Activated CD4-positive, alpha-beta T cell treated with anti-CD3 and anti-CD28 coated beads, Interleukin-2, amount 50 U/mL, for 4 hours (primary cell): ENCODE data around the gene SNAPC2.

Source experiments
- DNase-seq, 2 experiments: peaks; one replicate each; pipeline ENCODE4 v3.0.0-alpha.2; 2020

The SNAPC2 gene, protein sequence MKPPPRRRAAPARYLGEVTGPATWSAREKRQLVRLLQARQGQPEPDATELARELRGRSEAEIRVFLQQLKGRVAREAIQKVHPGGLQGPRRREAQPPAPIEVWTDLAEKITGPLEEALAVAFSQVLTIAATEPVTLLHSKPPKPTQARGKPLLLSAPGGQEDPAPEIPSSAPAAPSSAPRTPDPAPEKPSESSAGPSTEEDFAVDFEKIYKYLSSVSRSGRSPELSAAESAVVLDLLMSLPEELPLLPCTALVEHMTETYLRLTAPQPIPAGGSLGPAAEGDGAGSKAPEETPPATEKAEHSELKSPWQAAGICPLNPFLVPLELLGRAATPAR

DNA sequence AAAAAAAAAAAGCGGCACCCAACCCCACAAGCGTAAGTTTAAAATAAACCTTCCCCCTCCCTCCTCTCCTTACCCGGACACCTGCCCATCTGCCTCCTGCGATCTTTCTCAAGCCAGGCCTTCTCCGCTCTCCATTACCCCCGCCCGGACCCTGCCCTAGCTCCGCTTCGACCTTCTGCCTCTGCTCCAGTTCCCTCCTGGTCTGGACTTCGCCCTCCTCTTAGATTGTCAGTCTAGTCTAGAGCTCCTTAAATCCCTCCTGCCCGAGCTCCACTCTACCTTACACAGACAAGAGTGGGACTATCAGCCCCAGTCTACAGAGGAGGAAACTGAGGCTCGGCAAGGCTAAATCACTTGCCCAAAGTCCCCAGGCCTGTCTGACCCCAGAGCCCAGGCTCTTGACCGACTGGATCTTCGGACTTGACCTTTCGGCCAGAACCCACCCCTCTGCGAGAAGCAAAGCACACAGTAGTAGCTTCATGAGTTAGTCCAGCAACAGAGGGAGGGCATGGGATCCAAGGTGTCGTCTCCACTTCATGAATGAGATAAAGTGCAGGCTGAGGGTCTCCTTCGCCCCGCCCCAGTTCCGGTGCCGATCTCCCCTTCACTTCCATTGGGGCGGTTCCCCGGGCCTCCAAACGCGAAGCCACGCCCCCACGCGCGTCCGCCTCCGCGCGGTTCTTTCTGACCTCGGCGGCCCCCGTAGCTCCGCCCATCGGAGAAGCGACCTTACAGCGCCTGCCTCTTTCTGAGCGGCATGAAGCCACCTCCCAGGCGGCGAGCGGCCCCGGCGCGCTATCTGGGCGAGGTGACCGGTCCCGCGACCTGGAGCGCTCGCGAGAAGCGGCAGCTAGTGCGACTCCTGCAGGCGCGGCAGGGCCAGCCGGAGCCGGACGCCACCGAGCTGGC lies at the start of gene SNAPC2:
TSS of gene SNAPC2 (plus strand) at position 729 of the 909 bp plus-strand sequence. CDS start at position 758, 29 bp downstream.
- peak; percentile 95 for DNase-seq

DNA sequence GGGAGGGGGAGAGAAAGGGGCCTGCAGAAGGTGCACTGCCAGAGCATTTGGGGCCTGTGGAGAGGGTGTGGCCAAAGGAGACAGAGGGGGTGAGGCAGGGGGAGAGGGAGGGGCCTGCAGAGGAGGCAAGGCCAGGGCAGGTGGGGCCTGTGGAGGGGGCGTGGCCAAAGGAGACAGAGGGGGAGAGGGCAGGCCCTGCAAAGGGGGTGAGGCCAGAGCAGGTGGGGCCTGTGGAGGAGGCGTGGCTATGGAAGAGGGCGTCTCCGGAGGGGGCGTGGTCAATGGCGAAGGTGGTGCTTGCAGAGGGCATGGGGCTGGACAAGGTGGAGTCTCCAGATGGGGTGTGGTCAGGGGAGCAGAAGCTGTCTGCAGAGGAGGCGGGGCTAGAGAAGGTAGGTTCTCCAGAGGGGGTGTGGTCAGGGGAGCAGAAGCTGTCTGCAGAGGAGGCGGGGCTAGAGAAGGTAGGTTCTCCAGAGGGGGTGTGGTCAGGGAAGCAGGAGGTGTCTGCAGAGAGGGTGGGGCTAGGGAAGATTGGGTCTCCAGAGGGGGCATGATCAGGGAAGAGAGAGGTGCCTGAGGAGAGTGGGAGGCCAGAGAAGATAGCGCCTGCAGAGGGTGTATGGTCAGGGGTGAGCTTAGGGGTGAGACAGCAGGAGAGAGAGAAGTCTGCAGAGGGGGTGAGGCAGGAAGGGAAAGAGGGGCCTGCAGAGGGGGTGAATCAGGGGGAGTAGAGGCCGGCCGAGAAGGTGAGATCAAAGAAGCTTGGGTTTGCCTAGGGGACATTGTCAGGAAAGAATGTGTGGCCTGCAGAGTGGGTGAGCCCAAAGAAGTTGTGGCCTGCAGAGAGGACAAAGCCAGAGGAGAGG lies 49.3 kb upstream of the SNAPC2 start:
- peak in 1 of 2 experiments; percentile 28 for DNase-seq

DNA sequence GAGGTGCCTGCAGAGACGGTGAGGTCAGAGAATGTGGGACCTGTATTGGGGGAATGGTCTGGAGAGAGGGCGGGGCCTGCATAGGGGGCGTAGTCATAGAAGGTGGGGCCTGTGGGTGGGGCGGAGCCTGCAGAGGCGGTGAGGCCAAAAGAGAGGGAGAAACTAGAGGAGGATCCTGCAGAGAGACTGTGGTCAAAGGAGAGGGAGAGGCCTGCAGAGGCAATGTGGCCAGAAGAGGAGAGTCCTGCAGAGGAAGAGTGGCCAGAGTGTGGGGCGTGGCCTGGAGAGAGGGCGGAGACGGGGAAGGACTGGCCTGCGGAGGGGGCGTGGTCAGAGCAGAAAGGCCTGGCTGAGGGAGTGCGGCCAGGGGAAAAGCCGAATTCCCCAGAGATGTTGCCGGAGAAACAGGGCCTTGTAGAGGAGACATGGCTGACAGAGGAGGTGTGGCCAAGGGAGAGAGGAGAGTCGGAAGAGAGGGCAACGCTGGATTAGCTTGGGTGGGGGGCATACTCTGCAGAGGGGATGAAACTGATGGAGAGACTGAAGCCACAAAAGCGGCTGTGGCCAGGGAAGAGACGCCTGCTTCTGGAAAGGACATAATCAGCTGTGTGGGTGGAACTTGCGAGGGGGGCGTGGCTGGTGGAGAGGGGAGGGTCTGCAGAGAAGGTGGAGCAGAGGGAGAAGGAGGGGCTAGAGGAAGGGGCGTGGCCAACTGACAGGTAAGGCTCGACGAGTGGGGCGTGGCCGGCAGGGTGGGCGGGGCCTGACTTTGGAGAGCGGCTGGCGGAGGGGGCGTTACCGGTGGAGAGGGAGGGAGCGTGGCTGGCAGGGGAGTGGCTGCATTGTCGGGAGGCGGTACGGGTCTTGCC lies 48.5 kb upstream of the SNAPC2 start:
- DNase-seq = peak; percentile 74 to 78

DNA sequence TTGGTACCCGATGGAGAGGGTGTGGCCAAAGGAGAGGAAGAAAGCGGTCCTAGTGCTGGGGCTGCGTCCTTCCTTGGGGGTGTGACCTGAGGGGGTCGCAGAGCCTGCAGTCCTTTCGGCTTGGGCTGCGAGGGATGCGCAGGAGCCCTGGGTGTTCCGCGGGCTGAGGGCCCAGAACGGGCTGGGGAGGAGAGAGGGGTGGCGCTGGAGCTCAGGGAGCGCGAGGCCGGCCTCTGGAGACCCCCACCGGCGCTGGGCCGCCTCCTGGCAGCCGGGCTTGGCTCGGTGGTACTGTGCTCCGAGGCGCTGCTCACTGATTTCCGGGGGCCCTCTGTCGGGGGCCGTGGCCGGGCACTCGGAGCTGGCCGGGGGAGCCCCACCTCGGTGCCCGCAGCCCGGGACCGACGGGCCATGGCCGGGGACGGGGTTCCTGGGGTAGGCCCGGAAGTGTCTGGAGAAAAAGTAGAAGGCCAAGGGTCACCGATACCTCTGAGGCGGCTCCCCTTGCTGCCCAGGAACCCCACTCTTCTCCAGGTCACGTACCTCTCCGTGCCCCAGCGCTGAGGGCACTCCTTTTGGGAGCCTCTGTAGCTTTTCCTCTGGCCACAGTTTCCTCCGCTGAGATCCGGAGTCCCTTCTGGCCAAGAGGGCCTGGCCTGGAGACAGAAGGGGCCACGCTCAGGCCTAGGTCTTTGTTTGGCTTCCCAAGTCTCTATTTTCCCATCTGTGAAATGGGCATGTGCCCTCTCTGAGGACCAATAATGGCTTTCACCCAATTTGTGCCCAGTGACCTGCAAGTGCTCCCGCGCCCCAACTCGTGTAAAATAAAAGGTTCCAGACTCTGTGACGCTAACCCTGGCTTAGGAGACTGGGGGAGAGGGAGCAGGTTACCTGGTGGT lies 47.6 kb upstream of the SNAPC2 start:
- DNase-seq = no peak

DNA sequence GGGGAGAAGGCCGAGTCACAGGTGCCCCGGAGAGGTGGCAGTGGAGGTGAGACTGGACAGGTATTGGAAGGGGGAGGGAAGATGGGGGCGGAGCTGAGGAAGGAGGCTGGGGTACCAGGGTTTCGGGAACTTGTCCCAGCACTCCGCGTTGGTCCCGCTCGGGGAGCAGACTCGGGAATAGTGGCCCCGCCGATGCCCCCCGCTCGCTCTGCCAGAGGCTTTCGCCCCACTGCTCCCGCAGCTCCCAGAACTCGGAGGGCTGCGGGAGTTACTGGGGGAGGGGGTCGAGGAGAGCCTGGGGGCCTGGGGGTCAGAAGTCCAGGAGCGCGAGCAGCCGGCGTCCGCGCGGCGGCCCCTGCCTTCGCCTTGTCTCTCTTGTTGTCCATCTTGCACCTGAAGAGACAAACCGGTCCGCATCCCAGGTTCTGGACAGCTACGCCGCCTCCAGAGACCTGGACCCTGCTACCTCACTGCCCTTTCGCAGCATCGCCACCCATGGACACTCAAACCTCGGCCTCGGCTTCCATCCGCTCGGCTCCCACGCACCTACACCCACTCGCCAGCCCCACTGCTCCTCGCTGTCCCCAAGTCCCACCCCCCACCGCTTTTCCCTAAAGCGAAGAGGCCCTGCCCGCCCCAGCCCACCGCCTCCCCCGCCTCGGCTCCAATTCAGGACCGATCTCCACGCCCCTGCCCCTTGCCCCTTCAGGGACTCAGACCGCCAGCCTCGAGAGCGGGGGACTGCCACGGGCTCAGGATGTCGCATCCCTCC lies 46.6 kb upstream of the SNAPC2 start:
- no peak for DNase-seq

DNA sequence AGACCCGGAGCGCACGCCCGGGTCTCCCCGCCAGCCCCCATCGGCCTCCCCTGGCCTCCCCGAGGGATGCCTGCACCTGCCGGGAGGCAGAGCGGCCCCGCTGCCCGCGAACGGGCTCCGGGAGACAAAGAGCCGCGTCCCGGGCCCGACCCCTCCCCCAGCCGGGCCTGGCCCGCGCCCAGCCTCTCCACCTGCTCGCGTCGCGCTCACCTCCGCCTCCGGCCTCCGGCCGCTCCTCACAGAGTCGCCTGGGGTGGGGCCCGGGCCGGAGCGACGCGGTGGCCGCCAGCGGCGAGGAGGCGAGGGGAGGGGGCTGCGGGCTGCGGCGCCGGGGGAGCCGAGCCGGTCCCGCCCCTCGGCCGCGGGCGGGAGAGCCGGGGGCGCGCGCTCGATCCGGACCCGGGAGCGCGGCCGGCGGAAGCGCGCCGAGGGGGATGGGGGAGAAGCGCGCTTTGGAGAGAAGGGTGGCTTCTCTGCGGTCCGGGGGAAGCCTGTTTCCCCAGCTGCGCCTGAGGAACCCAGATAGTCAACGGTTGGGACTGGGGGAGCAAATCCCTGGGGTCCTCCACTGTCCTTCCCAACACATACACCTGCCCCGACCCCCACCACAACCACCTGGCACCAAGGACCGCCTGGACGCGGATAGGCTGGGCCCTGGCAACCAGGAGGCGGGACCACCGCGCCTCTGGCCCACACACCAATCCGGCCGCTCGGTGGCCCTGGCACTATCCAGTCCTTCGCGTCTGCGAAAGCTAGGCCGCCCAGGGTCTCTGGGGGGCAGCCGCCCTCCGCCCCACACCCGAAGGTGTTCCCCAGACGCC lies 45.9 kb upstream of the SNAPC2 start, which contains the start of gene PRR36:
TSS of gene PRR36 (minus strand) at position 315 of the 821 bp plus-strand sequence. CDS start 701 bp downstream, outside the sequence.
- no peak for DNase-seq

DNA sequence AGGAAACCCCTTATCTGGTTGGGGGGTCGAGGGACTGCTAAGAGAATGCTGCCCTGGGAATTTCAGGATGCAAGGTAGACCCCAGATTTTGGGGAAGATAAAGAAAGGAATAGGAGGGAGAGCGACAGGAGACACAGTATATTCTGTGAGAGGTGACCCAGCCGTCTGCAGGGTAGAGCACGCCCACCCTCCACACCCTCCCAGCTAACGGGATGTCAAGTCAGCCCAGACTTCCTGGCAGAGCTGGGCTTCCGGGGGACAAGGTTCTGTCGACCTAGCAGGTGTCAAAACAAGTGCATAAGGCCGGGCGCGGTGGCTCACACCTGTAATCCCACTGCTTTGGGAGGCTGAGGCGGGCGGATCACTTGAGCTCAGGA lies 45.3 kb upstream of the SNAPC2 start:
- no peak for DNase-seq

DNA sequence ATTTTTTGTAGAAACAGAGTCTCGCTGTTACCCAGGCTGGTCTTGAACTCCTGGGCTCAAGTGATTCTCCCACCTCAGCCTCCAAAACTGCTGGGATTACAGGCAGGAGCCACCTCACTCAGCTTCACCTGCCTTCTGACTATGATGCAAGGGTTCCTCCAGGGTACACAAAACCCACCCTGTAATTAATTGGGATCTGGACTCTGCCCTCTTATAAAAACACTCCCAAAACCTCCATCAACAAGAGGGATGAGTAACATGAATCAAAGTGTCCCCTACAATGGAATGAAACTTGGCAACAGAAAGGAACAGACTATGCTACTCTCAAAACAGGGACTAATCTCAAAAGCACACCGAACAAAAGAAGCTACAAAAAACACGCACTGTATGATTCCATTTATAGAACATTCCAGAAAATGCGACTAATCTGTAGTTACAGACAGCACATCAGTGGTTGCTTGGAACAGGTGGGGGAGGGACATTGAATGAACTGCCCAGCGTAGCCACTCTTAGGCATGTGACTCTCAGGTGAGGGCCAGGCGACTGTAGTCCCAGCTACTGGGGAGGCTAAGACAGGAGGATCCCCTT lies 42.8 kb upstream of the SNAPC2 start:
- DNase-seq = no peak

DNA sequence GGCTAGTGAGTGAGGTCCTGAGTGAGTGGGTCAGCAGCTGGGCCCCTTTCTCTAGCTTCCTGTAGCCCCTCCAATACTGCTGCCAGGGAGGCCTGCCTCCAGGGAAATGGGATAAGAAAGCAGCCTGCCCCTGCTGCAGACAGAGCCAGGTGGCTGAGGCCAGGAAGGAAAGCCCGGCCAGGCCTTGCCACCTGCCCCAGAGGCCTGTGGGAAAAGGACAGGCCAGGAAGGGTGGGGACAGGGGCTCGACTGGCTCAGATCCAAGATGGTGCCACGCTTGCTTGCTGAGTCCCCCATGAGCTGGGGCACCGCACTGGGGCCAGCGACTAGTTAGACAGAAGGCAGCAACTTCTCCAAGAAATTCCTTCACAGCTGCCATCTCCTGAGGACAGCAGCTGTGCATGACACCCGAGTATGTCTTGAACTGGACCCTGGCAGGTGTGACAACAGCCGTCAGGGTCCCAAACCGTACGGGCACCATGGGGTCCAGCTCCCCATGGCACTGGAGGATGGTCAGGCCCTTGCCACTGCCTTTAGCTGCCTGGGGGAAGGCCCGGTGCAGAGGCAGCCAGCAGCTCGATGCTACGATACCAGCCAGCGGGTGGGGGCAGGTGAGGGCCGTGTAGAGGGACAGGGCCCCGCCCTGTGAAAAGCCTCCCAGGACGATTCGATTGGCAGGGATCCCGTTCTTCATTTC lies 40.9 kb upstream of the SNAPC2 start:
- DNase-seq = no peak

DNA sequence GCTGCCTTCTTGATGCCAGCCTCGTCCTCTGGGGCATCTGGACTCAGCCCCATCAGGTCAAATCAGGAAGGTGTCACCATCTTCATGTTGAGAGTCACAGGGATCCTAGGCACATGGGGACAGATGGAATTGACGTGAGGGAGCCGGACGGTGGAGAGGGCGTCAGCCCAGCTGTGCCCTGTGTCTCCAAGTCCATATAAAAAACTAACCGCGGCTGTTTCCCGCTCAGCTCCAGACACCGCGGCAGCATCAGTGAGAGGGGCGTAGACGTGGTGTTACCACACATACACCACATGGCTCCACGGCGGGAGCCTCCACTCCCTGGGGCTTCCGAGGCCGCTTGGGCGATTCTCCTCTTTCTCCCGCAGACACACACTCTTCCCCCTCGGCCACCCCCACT lies 40.3 kb upstream of the SNAPC2 start:
- DNase-seq = no peak

DNA sequence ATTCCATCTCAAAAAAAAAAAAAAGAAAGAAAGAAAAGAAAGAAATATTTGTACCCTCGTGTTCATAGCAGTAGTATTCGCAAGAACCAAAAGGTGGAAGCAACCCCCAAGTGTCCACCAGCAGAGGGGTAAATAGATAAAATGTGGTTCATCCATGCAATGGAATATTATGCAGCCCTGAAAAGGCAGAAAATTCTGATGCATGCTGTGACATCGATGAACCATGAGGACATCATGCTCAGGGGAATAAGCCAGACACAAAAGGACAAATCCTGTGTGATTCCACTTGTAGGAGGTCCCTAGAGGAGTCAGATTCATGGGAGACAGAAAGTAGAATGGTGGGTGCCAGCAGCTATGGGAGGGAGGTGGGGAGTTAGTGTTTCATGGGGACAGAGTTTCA lies 38.2 kb upstream of the SNAPC2 start:
- no peak for DNase-seq

DNA sequence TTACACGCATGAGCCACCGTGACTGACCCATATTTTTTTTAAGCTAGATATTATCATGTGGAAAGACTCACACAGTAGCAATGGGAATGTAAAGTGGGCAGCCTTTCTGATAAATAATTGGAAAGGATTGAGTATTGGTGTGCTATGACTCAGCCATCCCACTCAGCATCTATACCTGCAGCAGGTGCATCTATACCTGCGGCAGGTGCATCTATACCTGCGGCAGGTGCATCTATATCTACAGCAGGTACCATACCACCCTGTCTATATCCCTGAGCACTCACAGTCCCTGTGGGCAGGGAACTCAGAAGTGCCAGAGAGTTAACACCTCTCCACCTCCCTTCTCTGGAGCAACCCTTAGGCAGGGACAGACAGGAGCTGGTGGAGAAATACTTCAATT lies 37.0 kb upstream of the SNAPC2 start:
- no peak for DNase-seq

DNA sequence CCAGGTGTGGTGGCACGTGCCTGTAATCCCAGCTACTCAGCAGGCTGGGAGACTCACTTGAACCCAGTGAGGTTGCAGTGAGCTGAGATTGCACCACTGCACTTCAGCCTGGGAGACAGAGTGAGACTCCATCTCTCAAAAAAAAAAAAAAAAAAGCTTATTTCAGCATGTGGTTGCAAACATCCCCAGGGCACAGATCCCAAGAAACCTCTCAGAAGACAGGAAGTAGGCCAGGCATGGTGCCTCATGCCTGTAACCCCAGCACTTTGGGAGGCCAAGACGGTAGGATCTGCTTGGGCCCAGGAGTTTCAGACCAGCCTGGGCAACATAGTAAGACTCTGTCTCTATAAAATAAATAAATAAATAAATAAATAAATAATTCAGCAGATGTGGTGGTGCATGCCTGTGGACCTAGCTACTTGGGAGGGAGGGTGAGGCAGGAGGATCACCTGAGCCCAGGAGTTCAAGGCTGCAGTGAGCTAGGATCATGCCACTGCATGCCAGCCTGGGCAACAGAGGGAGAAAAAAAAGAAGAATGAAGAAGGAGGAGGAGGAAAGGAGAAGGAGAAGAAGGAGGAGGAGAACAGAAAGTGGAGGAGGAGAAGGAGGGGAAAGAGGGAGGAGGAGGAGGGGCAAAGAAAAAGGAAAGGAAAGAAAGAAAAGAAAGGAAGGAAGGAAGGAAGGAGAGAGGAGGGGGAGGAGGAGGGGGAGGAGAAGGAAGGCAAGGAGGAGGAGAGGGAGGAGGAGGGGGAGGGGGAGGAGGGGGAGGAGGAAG lies 36.2 kb upstream of the SNAPC2 start:
- no peak for DNase-seq

DNA sequence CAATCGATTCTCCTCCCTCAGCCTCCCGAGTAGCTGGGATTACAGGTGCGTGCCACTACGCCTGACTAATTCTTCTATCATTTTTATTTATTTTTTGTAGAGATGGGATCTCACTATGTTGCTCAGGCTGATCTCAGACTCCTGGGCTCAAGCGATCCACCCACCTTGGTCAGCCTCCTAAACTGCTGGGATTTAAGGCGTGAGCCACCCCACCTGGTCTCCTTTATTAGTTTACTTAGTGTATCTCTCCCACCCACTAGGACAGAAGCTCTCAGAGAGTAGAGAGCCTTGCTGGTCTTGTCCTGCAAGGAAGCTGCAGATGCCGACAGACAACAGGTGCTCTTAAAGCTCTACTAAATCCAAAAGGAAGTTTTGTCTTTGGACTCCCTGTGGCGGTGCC lies 34.3 kb upstream of the SNAPC2 start:
- DNase-seq = no peak

DNA sequence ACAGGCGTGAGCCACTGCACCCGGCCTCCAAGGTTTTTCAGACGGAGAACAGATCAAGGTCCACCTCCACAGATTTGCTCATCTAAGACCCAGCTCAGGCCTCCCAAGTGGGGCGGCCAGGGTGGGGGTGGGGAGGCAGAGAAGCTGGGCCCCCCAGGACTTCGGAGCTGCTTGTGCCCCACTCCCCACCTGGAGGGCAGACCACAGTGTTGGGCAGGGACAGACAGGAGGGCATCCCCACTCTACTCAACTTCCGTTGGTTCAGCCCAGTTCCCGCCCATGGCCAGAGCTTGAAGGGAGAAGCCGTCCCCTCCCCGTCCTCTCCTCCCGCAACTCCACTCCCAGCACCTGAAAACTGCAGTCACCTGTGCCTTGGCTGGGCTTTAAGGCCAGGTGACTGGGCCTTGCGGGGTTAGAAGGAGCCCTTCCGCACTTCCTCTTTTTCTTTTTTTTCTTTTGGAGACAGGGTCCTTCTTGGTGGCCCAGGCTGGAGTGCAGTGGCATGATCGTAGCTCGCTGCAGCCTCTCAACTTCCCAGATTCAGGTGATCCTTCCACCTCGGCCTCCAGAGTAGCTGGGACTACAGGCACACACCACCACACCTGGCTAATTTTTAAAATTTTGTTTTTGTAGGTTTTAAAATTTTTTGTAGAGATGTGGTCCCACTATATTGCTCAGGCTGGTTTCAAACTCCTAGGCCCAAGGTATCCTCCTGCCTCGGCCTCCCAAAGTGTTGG lies 32.6 kb upstream of the SNAPC2 start:
- no peak for DNase-seq

DNA sequence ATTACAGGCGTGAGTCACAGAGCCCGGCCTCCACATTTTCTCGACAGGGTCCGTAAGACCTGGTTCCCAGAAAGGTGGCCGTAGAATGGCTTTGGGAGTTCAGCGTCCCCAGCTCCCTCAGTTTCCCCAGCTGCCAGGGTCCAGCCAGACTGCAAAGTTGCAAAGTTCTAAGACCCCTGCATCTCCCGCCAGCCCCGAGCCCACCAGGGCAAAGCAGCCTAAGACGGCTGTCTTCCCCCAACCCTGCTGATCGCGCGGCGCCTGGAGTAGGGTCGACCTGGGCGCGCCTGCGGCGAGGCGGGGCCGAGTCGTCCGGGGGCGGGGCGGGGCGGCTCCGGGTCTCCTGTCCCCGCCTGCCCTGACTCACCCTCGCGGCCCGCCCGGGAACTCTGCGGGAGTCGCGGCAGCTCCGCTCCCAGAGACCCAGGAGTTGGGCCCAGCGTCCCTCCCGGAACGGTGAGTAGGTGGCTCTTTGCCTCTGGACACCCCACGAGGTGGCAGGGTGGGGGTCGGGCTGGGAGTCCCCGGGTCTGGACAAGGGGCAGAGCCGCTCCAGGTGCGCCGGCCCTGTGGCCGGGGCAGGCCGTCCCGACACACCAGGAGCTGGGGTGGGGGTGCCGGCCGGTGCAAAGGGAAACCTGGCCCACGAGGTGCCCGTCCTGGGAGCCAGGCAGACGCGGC lies 31.9 kb upstream of the SNAPC2 start, which contains the start of gene LRRC8E:
TSS of gene LRRC8E (plus strand) at position 366 of the 681 bp plus-strand sequence. CDS start 7,094 bp downstream, outside the sequence.
- DNase-seq = peak in 1 of 2 experiments; percentile 27
